ENCODE measurements around the gene CLIP2.

Gene CLIP2

DNA sequence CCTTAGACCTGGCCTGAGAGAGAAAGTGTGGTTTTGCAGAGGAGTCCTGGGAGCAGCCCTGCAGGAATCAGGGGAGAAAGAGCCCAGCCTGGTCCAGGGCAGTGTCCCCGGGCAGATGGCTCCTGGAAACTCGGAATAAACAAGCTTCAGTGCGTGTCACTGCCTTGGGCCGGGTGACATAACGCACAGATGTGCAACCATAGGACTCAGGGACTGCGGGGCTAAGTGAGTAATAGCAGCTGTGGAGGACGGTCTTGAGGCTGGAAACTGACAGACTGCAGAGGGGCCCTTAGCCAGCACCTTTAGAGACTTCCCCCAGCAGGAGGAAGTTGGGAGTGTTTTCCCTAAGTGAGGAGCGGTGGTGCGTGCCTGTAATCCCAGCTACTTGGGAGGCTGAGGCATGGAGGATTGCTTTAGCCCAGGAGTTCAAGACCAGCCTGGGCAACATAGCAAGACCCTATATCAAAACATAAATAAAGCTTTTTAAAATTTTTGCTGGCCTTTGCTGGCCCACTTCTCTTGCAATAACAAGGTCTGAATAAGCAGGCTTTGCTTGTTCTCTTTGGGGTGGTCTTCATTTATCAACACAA is 5.3 kb upstream of the CLIP2 start:
- in situ Hi-C loops (cut with MboI; ENCODE audit: low pct_unique_long_range_greater_than_20kb, low sequenced_read_pairs, unreplicated experiment), result no loop called here
- TF ChIP-seq, protein P1, sequence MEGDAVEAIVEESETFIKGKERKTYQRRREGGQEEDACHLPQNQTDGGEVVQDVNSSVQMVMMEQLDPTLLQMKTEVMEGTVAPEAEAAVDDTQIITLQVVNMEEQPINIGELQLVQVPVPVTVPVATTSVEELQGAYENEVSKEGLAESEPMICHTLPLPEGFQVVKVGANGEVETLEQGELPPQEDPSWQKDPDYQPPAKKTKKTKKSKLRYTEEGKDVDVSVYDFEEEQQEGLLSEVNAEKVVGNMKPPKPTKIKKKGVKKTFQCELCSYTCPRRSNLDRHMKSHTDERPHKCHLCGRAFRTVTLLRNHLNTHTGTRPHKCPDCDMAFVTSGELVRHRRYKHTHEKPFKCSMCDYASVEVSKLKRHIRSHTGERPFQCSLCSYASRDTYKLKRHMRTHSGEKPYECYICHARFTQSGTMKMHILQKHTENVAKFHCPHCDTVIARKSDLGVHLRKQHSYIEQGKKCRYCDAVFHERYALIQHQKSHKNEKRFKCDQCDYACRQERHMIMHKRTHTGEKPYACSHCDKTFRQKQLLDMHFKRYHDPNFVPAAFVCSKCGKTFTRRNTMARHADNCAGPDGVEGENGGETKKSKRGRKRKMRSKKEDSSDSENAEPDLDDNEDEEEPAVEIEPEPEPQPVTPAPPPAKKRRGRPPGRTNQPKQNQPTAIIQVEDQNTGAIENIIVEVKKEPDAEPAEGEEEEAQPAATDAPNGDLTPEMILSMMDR (IDR thresholded peaks at IDR 0.05; ENCODE audit: extremely low read depth, insufficient read depth, missing control alignments), result no peak
- peak; percentile 25 for DNase-seq (ENCODE audit: low spot score)

DNA sequence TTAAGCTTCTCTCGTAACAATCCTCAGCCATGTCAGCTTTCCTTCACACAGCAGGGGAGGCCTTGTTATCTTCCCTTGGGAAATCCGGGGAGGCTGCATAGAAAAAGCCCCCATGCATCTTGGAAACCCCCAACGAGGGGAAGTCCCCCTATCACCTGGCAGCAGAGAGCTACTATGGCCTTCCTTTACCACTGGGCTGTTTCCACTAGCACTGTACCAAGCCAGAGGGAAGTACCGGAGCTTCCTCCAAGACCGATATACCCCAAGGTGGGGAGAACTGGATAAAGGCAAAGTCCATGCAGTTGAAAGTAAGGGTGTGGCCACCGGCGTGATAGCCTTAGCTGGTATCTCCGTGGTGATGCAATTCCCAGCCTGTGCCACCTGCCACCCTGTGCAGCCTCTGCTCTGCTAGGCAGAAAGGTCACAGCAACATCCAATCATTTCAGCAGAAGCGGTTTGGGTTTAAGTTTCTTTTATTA is 4.4 kb upstream of the CLIP2 start:
- TF ChIP-seq, protein P1 (IDR thresholded peaks at IDR 0.05; ENCODE audit: extremely low read depth, insufficient read depth, missing control alignments), result no peak
- in situ Hi-C loops (cut with MboI; ENCODE audit: low pct_unique_long_range_greater_than_20kb, low sequenced_read_pairs, unreplicated experiment), result no loop called here
- DNase-seq (ENCODE audit: low spot score), result peak; percentile 69

DNA sequence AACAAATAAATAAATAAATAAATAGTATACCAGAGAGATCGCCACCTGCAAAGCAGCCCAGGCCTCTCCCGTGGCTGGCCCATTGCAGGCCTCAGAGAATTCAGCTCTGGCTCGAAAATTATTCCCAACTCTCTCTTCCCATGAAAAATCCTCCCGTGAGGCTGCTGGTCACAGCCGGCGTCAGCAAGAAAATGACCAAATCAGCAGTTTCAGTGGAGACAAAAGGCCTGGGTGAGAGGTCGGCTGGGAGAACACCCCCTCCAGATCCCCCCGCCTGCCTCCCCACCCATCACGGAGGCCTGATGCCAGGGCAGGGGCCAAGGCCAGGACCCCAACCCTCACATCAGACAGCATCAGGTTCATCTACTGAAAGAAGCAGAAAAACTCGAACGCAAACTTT is 3.1 kb upstream of the CLIP2 start:
- in situ Hi-C loops (cut with MboI; ENCODE audit: low pct_unique_long_range_greater_than_20kb, low sequenced_read_pairs, unreplicated experiment), result no loop called here
- no peak for DNase-seq (ENCODE audit: low spot score)
- TF ChIP-seq, protein P1 (IDR thresholded peaks at IDR 0.05; ENCODE audit: extremely low read depth, insufficient read depth, missing control alignments), result no peak

DNA sequence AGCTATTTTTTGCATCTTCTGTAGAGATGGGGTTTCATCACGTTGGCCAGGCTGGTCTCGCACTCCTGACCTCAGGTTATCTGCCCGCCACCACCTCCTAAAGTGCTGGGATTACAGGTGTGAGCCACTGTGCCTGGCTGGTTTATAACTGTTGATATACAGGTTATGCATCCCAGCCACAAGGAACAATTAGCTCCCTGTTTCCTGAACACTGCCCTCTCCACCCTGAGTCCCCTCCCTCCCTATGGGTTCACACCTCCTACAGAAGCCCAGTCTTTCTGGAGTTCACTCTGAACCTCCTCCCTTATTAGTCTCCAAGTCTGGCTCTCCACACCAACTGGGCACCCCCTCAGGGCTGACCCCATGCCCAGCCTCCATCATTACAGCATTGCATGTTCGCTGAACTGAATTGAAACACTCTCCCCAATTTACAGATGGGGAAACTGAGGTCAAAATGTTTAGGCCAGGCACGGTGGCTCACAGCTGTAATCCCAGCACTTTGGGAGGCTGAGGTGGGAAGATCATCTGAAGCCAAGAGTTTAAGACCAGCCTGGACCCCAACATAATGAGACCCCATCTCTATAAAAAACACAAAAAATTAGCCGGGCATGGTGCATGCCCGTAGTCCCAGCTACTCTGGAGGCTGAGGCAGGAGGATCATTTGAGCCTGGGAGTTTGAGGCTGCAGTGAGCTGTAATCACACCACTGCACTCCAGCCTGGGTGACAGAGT is 1.7 kb upstream of the CLIP2 start:
- in situ Hi-C loops (cut with MboI; ENCODE audit: low pct_unique_long_range_greater_than_20kb, low sequenced_read_pairs, unreplicated experiment), result no loop called here
- no peak for DNase-seq (ENCODE audit: low spot score)
- TF ChIP-seq, protein P1 (IDR thresholded peaks at IDR 0.05; ENCODE audit: extremely low read depth, insufficient read depth, missing control alignments), result no peak

DNA sequence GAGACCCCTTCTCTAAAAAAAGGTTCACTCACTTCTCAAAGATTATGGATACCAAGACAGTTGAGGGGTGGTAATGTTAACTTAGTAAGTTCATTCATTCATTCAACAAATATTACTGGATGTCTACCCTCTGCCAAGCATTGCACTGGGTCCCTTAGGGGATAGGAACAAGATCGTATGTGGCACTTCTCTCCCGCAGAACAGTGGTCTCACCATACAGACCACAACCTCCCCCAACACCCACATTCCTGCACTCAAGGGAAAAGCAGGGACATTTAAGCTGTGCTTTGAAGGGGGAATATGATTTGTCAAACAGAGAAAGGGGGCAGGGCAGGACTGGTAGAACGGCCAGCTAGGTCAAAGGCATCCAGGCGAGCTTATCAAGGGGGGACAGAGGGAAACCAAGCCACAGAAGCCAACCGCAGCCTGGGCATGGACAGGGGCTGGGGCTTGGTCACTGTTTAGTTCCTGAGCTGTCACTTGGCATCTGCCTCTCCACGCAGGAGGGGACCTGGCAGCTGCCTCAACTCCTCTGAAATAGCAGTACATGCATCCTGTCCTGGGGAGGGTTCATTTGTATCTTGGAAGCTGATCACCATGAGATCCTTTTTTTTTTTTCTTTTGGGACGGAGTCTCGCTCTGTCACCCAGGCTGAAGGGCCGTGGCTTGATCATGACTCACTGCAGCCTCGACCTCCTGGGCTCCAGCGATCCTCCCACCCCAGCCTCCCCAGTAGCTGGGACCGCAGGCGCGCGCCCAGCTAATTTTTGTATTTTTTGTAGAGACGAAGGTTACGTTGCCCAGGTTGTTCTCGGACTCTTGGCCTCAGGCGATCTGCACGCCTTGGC is 949 bp upstream of the CLIP2 start:
- in situ Hi-C loops (cut with MboI; ENCODE audit: low pct_unique_long_range_greater_than_20kb, low sequenced_read_pairs, unreplicated experiment), result no loop called here
- TF ChIP-seq, protein P1 (IDR thresholded peaks at IDR 0.05; ENCODE audit: extremely low read depth, insufficient read depth, missing control alignments), result no peak
- peak; percentile 28 for DNase-seq (ENCODE audit: low spot score)

Measured in GM13977 (cell line).